IMR-90 (cell line): ENCODE results near the gene ABCC5. TPM values are rescaled to one million over a fixed set of nuclear protein-coding genes. Genes with fewer than 3 reads are reported as not detected.
"Not testable (repeated sequence)": the region's sequence is repeated elsewhere in the genome, so short reads cannot be mapped to it uniquely, and the experiment has no call there.

Experiments used
- ATAC-seq: fragments of 200-7000 bp; cut with Tn5 transposase; 2 replicates; pipeline ENCODE4 v1.9.1; 2020; ENCODE audit warnings: low read depth, mild to moderate bottlenecking, moderate library complexity
- BruUV-seq: library from RNA; stranded (reverse); fragments of 400-500 nt; replicated peaks from 2 replicates; lab custom pipeline; 2021; lab: Mats Ljungman, UMichigan
- CTCF ChIA-PET: fragments of 300-600 bp; formaldehyde crosslinking; extraction: SDS; loops from one replicate; lab custom pipeline; 2021; ENCODE audit warnings: antibody characterized with exemption; lab: Yijun Ruan, JAX
- POLR2A ChIA-PET: fragments of 300-600 bp; sonication (Branson Sonifier 250); formaldehyde crosslinking; loops from one replicate; lab custom pipeline; 2022; ENCODE audit warnings: antibody characterized with exemption; ENCODE audit not compliant: unreplicated experiment; lab: Charles Lee
- DNase-seq: peaks from one replicate; pipeline ENCODE4 v3.0.0; 2013
- H2AFZ ChIP-seq: replicated peaks from 2 replicates; pipeline ENCODE3; 2013; ENCODE audit warnings: low read length, mild to moderate bottlenecking; ENCODE audit not compliant: poor library complexity
- H2AK5ac ChIP-seq: 2 replicates; pipeline ENCODE4 v1.6.1; 2013; ENCODE audit warnings: low read depth, low read length, inconsistent platforms
- H2AK9ac ChIP-seq: replicated peaks from 2 replicates; pipeline ENCODE3; 2013; ENCODE audit warnings: mild to moderate bottlenecking, low read depth, low read length, moderate library complexity; ENCODE audit not compliant: poor library complexity
- H2BK120ac ChIP-seq: 2 replicates; pipeline ENCODE4 v1.6.1; 2013; ENCODE audit warnings: low read depth, low read length, inconsistent platforms
- H2BK15ac ChIP-seq: 3 replicates; pipeline ENCODE4 v1.6.1; 2013; ENCODE audit warnings: low read depth, low read length, inconsistent platforms
- H2BK20ac ChIP-seq: 2 replicates; pipeline ENCODE4 v1.6.1; 2013; ENCODE audit warnings: low read depth, mild to moderate bottlenecking, inconsistent platforms, low read length, moderate library complexity
- H2BK5ac ChIP-seq: 2 replicates; pipeline ENCODE4 v1.6.1; 2013; ENCODE audit warnings: mild to moderate bottlenecking, low read depth, low read length, inconsistent platforms; ENCODE audit not compliant: poor library complexity, severe bottlenecking
- H3K14ac ChIP-seq: replicated peaks from 2 replicates; pipeline ENCODE4 v1.6.1; 2013; ENCODE audit warnings: low read depth, low read length, inconsistent platforms
- H3K18ac ChIP-seq: 2 replicates; pipeline ENCODE4 v1.6.1; 2013; ENCODE audit warnings: low read depth, low read length, control low read depth
- H3K23ac ChIP-seq: 2 replicates; pipeline ENCODE4 v1.6.1; 2013; ENCODE audit warnings: low read depth, low read length, inconsistent platforms
- H3K27ac ChIP-seq: 2 replicates; pipeline ENCODE4 v1.5.1; 2013; ENCODE audit warnings: mild to moderate bottlenecking, control low read depth, low read length; ENCODE audit not compliant: insufficient read depth
- H3K27me3 ChIP-seq: 2 replicates; pipeline ENCODE4 v1.6.1; 2013; ENCODE audit warnings: low read length; ENCODE audit not compliant: control insufficient read depth, insufficient read depth
- H3K36me3 ChIP-seq: 2 replicates; pipeline ENCODE4 v1.6.1; 2013; ENCODE audit warnings: low read length, mixed read lengths; ENCODE audit not compliant: control insufficient read depth, insufficient read depth
- H3K4ac ChIP-seq: 2 replicates; pipeline ENCODE4 v1.6.1; 2013; ENCODE audit warnings: low read depth, low read length, inconsistent platforms
- H3K4me1 ChIP-seq: 2 replicates; pipeline ENCODE4 v1.6.1; 2013; ENCODE audit warnings: low read length, mixed read lengths; ENCODE audit not compliant: control insufficient read depth, insufficient read depth
- H3K4me2 ChIP-seq: 2 replicates; pipeline ENCODE4 v1.6.1; 2013; ENCODE audit warnings: low read depth, mild to moderate bottlenecking, control low read depth, low read length, moderate library complexity
- H3K4me3 ChIP-seq: 2 replicates; pipeline ENCODE4 v1.5.1; 2013; ENCODE audit warnings: low read depth, mild to moderate bottlenecking, control low read depth, low read length, moderate library complexity; ENCODE audit not compliant: insufficient read depth
- H3K56ac ChIP-seq: 2 replicates; pipeline ENCODE4 v1.6.1; 2013; ENCODE audit warnings: low read length, inconsistent platforms; ENCODE audit not compliant: insufficient read depth; ENCODE audit errors: extremely low read depth
- H3K79me1 ChIP-seq, 2 experiments: 2 replicates each; pipeline ENCODE4 v1.6.1; 2013; ENCODE audit warnings: low read length in 2 of 2, inconsistent platforms in 1 of 2, low read depth in 1 of 2
- H3K9ac ChIP-seq: 2 replicates; pipeline ENCODE4 v1.6.1; 2013; ENCODE audit warnings: low read depth, low read length, control low read depth
- H3K9me1 ChIP-seq: 2 replicates; pipeline ENCODE4 v1.6.1; 2013; ENCODE audit warnings: low read length, inconsistent platforms; ENCODE audit not compliant: insufficient read depth
- H3K9me3 ChIP-seq: 2 replicates; pipeline ENCODE4 v1.6.1; 2013; ENCODE audit warnings: low read length; ENCODE audit not compliant: control insufficient read depth, insufficient read depth
- H4K20me1 ChIP-seq: 2 replicates; pipeline ENCODE4 v1.6.1; 2013; ENCODE audit warnings: low read length, inconsistent platforms; ENCODE audit not compliant: insufficient read depth
- H4K5ac ChIP-seq: 2 replicates; pipeline ENCODE4 v1.6.1; 2013; ENCODE audit warnings: mild to moderate bottlenecking, low read depth, low read length, control low read depth
- H4K8ac ChIP-seq, 2 experiments: 2 replicates each; pipeline ENCODE4 v1.6.1; 2013; ENCODE audit warnings: low read depth in 2 of 2, low read length in 2 of 2, control low read depth in 1 of 2, inconsistent platforms in 1 of 2
- H4K91ac ChIP-seq: 2 replicates; pipeline ENCODE4 v1.6.1; 2013; ENCODE audit warnings: low read depth, low read length, inconsistent platforms; ENCODE audit not compliant: insufficient read depth
- WGBS, 2 experiments: methylation state at CpG; one replicate each; pipeline versions ENCODE4 v1.1.5 to v1.1.7; 2013; ENCODE audit warnings: missing lambda C conversion rate in 2 of 2; ENCODE audit not compliant: insufficient read length in 1 of 2; ENCODE audit errors: extremely low coverage in 2 of 2; 5-methylcytosine and 5-hydroxymethylcytosine counted together
- dilution Hi-C: fragments of 300-500 bp; cut with HindIII; formaldehyde crosslinking; loops from one replicate; pipeline ENCODE4 v1.14.3; 2018; ENCODE audit warnings: low sequenced_read_pairs; ENCODE audit not compliant: unreplicated experiment
- in situ Hi-C: fragments of 300-500 bp; cut with MboI; formaldehyde crosslinking; loops from 3 replicates; pipeline ENCODE4 v1.14.3; 2019; ENCODE audit warnings: low sequenced_read_pairs, inconsistent platforms, mixed read lengths
- intact Hi-C: fragments of 100-400 bp; cut with micrococcal nuclease; formaldehyde crosslinking; loops from 2 replicates; pipeline ENCODE4 v1.10.0; 2022
- polyA plus RNA-seq, 3 experiments: library from polyadenylated mRNA; depleted of rRNA; stranded (reverse); fragments of >200 nt; gene quantifications; 2 replicates each; pipeline ENCODE4 v1.2.3, GENCODE V29; 2012; ENCODE audit warnings: low replicate concordance in 1 of 3
- total RNA-seq: library from RNA; depleted of rRNA; stranded (reverse); fragments of >200 nt; gene quantifications from 2 replicates; pipeline ENCODE4 v1.2.3, GENCODE V29; 2012

Gene ABCC5
- total and polyA plus RNA-seq, 2 of the 4 experiments (the other 2 are of a cell fraction), result 8.4 to 17.7 TPM

GRCh38 chr3:184038307-184038706, 20.6 kb upstream of the ABCC5 start:
- intact Hi-C loops, H2BK120ac ChIP-seq, ATAC-seq, H3K4ac ChIP-seq, H3K27ac ChIP-seq, POLR2A ChIA-PET, H3K9me1 ChIP-seq, H3K9me3 ChIP-seq, H4K91ac ChIP-seq, H2BK5ac ChIP-seq, H4K8ac ChIP-seq, H3K56ac ChIP-seq, H2BK15ac ChIP-seq, H3K4me3 ChIP-seq, BruUV-seq, H3K36me3 ChIP-seq, H2AK9ac ChIP-seq, H3K23ac ChIP-seq, H2BK20ac ChIP-seq, H3K4me2 ChIP-seq, CTCF ChIA-PET, H4K20me1 ChIP-seq, H3K79me1 ChIP-seq, H2AFZ ChIP-seq, DNase-seq, in situ Hi-C loops, H2AK5ac ChIP-seq, H3K9ac ChIP-seq, H3K18ac ChIP-seq, dilution Hi-C loops, H4K5ac ChIP-seq, H3K4me1 ChIP-seq, H3K14ac ChIP-seq: not testable (repeated sequence)
- WGBS, 2 experiments, result 60% methylated on average over 1 of the region's 9 CpGs; no CpG with 5 or more reads in 1 of the 2 experiments
- peaks cover 29% of the 10 kb centered on the region for H3K27me3 ChIP-seq
